ENCODE data around the gene DCTN3. TPM values are rescaled to one million over a fixed set of nuclear protein-coding genes. Genes with fewer than 3 reads are reported as not detected.

DCTN3 gene
- total and polyA plus RNA-seq, 2 donors (not counting 3 experiments of a cell fraction or from before 2014, with no cell fraction given): 91.0 to 170 TPM

DNA sequence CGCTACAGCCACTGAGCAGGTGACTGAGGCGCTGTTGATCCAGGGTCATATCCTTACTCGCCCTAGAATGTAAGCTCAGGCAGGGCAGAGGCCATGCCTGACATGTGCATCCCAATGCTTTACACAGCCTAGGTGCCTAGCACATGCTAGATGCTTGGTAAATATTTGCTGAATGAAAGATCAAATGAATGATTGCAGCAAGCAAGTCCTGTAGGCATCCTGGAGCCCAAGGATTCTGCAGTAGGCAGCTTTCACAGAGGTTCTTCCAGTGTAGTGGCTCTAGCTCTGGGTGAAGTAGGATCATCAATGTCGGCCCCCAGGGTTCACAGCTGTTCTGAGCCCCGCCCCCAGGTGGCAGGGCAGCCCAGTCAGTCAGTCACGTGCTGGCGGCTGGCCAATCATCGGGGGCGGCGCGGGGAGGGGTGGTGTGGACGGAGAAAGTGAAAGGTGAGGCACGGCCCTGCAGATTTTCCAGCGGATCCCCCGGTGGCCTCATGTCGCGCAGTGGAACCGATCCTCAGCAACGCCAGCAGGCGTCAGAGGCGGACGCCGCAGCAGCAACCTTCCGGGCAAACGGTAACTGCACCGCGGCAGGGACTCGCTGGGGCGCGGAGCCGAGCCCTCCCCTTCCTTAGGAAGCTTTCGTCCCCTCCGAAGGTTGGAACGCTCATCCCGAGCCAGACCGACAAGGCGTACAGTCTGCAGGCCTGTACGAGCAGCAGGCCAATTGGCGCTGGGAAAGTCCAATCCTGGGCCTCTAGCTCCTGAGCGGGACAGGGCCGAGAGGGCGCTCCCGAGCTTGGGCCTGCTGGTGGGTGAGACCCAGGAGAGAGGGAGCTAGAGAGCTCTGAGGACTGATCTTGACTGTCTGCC lies 26.2 kb upstream of the DCTN3 start, which contains the start of gene GALT:
Gene GALT, plus strand, starts transcription at position 465 of the 873 bp plus-strand sequence. Its CDS starts 30 bp downstream, at position 495.
- FAIRE-seq (peak; percentile 93), DNase-seq (ENCODE audit: low read depth, low spot score) (peak; percentile 88)
- no TSS peak for BruUV-seq (replicated peaks)
- Histone ChIP-seq H3K4me3 (replicated peaks in 1 of 3; ENCODE audit: insufficient read depth in 1 of 3, low read depth in 1 of 3, low read length in 3 of 3) (peak within 1 kb of the TSS; percentile 53 to 78 (median 75)), H3K27me3 (ENCODE audit: control insufficient read depth in 2 of 2, insufficient read depth in 2 of 2, low read length in 2 of 2) (no peaks in the 10 kb centered on the region), H2AFZ (ENCODE audit: low read depth, low read length) (peak within 1 kb of the TSS; percentile 98), H3K27ac (ENCODE audit: insufficient read depth, low read depth, low read length) (peak within 1 kb of the TSS; percentile 41), H3K9me3 (replicated peaks; ENCODE audit: control insufficient read depth, insufficient read depth, low read length) (no peaks in the 10 kb centered on the region), H3K4me2 (ENCODE audit: insufficient read depth, low read length) (peak within 1 kb of the TSS; percentile 82), H3K36me3 (ENCODE audit: control insufficient read depth in 2 of 2, extremely low read depth in 1 of 2, insufficient read depth in 2 of 2, low read length in 2 of 2) (peaks cover 0 to 14% of the 10 kb centered on the region in 2 experiments), H3K9me1 (replicated peaks; ENCODE audit: control insufficient read depth, extremely low read depth, insufficient read depth, low read length) (no peaks in the 10 kb centered on the region), H3K9ac (replicated peaks; ENCODE audit: extremely low read depth, insufficient read depth, low read length) (peak within 1 kb of the TSS; percentile 68), H3K4me1 (ENCODE audit: control insufficient read depth, extremely low read depth, insufficient read depth, low read length) (peaks cover 17% of the 10 kb centered on the region), H4K20me1 (replicated peaks; ENCODE audit: control insufficient read depth, extremely low read depth, insufficient read depth, low read length) (no peaks in the 10 kb centered on the region), H3K79me2 (ENCODE audit: control insufficient read depth, insufficient read depth, low read length) (peaks cover 6% of the 10 kb centered on the region)
- ChIA-PET POLR2A (interaction anchor here (1.5 to 1.9 kb wide), 2 partner anchors 9 to 19 kb away, joined by 7 read pairs; partner anchors contain the start of gene SIGMAR1), CTCF (interaction anchor here (0.7 to 2.2 kb wide), 11 partner anchors 9 to 56 kb away, joined by 3 to 21 read pairs (median 6); partner anchors contain the start of gene SIGMAR1)
- dilution Hi-C loops (cut with MboI; ENCODE audit: extremely low pct_ligation_motif_present, low sequenced_read_pairs) (no loop called here), intact Hi-C loops (cut with micrococcal nuclease) (loop anchor here (1.0 kb wide), 1 partner anchor 9 kb away; the partner anchor contains the start of gene SIGMAR1)
- TF ChIP-seq POLR2AphosphoS5 (IDR thresholded peaks at IDR 0.05; ENCODE audit: insufficient read depth, low read depth, low read length) (peak; percentile 71), GATA2 (IDR thresholded peaks at IDR 0.05; ENCODE audit: insufficient read depth, insufficient read length, low read depth, low read length) (no peak), POLR2A (IDR thresholded peaks at IDR 0.05; ENCODE audit: low read depth, low read length) (peak; percentile 51)
- TF ChIP-seq, protein P1, sequence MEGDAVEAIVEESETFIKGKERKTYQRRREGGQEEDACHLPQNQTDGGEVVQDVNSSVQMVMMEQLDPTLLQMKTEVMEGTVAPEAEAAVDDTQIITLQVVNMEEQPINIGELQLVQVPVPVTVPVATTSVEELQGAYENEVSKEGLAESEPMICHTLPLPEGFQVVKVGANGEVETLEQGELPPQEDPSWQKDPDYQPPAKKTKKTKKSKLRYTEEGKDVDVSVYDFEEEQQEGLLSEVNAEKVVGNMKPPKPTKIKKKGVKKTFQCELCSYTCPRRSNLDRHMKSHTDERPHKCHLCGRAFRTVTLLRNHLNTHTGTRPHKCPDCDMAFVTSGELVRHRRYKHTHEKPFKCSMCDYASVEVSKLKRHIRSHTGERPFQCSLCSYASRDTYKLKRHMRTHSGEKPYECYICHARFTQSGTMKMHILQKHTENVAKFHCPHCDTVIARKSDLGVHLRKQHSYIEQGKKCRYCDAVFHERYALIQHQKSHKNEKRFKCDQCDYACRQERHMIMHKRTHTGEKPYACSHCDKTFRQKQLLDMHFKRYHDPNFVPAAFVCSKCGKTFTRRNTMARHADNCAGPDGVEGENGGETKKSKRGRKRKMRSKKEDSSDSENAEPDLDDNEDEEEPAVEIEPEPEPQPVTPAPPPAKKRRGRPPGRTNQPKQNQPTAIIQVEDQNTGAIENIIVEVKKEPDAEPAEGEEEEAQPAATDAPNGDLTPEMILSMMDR (IDR thresholded peaks at IDR 0.05; ENCODE audit: extremely low read depth in 1 of 2, insufficient read depth in 1 of 2, low read depth in 1 of 2, low read length in 2 of 2): peak in 1 of 2 donors; percentile 54
- TF ChIP-seq, protein P2, sequence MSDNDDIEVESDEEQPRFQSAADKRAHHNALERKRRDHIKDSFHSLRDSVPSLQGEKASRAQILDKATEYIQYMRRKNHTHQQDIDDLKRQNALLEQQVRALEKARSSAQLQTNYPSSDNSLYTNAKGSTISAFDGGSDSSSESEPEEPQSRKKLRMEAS (IDR thresholded peaks at IDR 0.05; ENCODE audit: insufficient read depth, insufficient read length): peak; percentile 93
